Cerebellar cortex (tissue), 1 donor: ENCODE results near the gene CCDC142.
"Not testable (repeated sequence)": the region's sequence is repeated elsewhere in the genome, so short reads cannot be mapped to it uniquely, and the experiment has no call there.

Source experiments
- DNase-seq: peaks from one replicate; pipeline ENCODE4 v3.0.0-alpha.2; 2015; ENCODE audit warnings: low spot score

Gene CCDC142

GRCh38 chr2:74499267-74499939 lies 16.6 kb upstream of the CCDC142 start, which contains the start of gene LBX2:
Gene LBX2 (minus strand): TSS chr2:74499603. CDS start chr2:74499537, 66 bp downstream.
- no peak for DNase-seq

DNA sequence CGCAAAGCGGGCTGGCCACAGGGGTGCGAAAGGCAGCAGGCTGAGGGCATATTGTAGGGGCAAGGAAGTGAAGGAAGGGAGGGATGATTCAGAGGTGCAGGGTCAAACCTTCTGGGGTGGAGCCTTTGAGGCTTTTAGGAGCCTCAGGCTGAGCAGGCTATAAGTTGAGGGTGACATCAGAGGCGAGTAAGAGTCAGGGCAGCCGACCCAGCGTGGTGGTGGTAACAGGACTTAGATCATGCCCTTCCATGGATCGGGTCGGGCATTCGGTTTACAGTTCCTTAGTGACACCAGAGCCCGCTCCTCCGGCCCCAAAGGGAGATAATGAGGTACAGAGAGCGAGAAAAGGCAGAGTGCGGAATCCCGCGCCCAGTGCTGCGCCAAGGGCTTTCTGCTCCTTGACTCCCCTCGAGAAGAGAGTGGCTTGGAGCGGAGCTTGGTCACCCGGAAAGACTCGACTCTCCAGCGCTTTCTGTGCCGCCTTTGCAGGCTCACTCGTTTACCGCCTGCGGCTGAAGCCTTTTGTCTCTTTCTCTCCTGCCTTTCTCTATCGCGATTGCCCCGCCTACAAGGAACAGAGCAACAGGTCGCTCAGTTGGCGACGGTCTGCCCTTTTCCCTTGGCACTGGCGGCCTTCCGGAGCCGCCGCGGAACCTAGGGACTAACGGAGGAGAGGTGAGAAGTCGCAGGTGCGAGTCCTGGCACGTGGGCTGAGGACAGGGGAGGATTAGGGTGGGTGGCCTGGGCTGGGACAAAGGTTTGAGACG lies 15.9 kb upstream of the CCDC142 start:
- no peak for DNase-seq

GRCh38 chr2:74497777-74498499 lies 15.1 kb upstream of the CCDC142 start:
- DNase-seq = no peak

- no peak for DNase-seq
Observed at GRCh38 chr2:74496997-74497776, 14.4 kb upstream of the CCDC142 start.

DNA sequence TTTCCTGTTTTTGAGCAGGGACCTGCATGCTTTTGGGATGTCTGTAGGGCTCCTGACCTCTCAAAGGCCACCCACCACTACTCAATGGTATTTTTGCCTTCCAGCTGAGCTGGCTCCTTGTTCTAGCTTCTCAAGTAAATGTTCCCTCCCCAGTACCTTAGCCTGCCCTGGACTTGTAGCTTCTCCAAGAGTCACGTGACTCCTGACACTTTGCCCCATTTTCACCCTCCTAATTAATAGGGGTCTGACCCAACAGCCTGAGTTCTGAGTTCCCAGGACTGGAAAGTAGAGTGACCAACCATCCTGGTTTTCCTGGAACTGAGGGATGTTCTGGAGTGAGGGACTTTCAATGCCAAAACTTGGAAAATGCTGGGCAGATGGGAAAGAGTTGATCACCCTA lies 12.6 kb upstream of the CCDC142 start:
- DNase-seq = no peak

DNA sequence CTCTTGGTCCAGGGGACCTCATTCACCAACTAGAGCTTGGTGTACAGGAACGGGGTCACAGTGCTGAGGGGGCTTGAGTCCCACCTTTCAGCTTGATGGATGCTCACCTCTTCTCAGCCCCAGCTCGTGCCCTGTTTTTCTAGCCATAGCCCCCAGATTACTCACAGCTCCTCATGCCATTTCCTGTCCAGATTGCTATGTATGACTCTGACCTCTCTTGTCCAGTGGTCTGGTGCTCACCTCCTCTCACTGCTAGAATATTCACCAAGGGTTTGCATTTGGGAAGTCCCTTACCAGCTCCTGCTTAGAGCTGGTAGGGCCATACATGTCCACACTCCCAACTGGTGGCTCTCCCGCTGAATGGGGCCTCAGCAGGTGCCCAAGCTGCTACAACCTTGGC lies 10.7 kb upstream of the CCDC142 start:
- no peak for DNase-seq

DNA sequence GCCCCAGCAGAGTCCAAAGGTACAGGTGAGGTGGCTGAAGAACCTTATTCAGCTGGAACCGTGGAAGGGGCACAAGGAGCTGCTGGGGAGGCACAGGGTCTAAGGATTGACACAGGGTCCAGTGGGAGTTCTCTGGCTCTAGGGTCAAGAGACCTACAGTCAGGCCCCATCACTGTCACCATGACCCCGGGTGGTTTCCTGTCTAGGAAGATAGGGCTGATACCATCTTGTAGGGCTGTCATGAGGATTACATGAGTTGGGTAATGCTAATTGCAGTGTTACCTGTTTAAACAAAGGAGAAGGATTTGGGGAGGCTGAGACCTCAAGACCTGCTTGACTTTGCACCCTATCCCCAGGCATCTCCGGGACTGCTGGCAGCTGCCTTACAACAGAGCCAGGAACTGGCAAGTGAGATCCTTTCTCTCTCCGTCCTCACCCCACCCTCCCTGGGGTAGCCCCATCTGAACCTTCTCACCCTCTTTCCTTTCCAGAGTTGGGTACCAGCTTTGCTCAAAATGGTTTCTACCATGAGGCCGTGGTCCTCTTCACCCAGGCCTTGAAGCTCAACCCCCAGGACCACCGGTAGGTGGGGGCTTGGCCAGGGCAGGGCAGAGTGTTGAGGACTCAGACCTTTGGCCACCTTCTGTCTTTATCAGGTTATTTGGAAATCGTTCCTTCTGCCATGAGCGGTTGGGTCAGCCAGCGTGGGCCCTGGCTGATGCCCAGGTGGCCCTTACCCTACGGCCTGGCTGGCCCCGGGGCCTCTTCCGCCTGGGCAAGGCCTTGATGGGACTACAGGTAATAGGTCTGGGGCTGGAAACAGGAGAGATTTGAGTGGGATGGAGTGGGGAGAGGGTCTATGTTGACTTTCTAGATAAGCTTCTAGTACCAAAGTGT lies 9.1 kb upstream of the CCDC142 start:
- no peak for DNase-seq

GRCh38 chr2:74489906-74490305 lies 7.1 kb upstream of the CCDC142 start:
- no peak for DNase-seq

DNA sequence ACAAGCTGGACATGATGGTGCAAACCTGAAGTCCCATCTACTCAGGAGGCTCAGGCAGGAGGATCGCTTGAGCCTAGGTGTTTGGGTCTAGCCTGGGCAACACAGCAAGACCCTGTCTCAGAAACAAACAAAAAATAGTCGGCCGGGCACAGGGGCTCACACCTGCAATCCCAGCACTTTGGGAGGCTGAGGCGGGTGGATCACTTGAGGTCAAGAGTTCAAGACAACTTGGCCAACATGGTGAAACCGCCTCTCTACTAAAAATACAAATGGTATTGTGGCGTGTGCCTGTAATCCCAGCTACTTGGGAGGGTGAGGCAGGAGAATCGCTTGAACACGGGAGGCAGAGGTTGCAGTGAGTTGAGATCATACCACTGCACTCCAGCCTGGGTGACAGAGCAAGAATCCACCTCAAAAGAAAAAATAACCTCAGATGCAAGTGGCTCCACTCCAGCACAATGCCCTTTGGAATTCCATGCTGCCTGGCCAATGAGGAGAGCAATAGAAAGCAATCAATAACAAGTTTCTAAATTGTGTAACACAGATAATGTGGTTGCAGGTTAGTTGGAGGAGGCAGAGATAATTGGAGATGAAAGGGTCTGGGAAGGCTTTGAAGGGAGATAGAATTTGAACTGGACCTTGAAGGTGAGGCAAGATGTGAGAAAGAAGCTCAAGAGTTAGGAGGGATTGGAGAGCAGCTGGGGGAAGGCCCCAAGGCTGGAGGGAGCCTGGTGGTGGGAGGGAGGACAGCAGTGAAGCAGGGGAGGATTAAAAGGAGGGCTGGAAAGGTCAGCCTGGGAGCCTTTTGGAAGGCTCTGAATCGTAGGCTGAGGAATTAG lies 6.1 kb upstream of the CCDC142 start:
- DNase-seq = no peak

DNA sequence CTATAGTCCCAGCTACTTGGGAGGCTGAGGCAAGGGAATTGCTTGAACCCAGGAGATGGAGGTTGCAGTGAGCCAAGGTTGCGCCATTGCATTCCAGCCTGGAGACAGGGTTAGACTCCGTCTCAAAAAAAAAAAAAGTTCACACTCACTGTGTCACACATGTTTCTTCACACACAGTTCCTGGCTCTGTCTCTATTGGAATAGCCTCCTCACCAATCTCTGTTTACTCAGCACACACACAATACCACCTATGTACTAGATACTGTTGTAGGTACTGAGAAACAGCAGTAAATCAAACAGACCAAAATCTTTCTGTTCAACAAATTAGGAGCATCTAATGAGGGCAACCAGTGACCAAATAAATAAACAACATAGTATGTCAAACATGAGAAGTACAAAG lies 3.3 kb upstream of the CCDC142 start:
- DNase-seq = no peak

- not testable (repeated sequence) for DNase-seq
Observed at GRCh38 chr2:74483675-74484164, 922 bp upstream of the CCDC142 start.

- DNase-seq = no peak
Observed at GRCh38 chr2:74481961-74482800, 617 bp downstream of the CCDC142 start.

GRCh38 chr2:74481431-74481830 lies 1.4 kb downstream of the CCDC142 start:
- DNase-seq = no peak

DNA sequence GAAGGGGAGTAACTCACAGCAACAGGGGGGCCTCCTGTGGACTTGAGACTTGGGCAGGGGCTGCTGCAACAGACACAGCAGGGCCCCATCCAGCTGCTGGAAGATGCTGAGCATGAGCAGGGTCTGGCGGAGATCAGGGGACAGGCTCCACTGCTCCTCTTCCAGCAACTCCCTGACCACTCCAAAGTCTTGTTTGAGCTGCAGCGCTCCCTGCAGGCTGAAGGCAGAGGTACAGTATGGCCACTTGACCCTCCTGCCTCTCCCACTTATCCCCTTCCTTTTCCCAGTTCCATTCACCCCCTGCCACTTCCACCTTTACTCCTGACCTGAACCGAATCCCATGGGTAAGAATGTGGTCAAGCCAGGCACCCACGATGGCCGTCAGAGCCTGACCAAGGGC lies 7.9 kb downstream of the CCDC142 start:
- peak; percentile 39 for DNase-seq

GRCh38 chr2:74474481-74474880 lies 8.3 kb downstream of the CCDC142 start:
- no peak for DNase-seq

- DNase-seq = no peak
Observed at GRCh38 chr2:74472945-74473258, 9.9 kb downstream of the CCDC142 start.

- DNase-seq = peak; percentile 96
Observed at GRCh38 chr2:74472086-74472944, 10.5 kb downstream of the CCDC142 start, which contains the start of gene MRPL53. Gene MRPL53 (minus strand): TSS chr2:74472680. CDS start chr2:74472660, 20 bp downstream.
